Vagina (tissue), 2 donors: ENCODE measurements around the gene IGLON5.
A peak's percentile ranks its signal among the peaks of the same experiment; 100 is the strongest.

Experiments
- POLR2A ChIP-seq, 2 donors: fragments of 450-650 bp; IDR thresholded peaks; one replicate each; pipeline ENCODE4 v1.6.1; 2017; ENCODE audit warnings: antibody characterized with exemption in 2 of 2, mild to moderate bottlenecking in 2 of 2, moderate library complexity in 2 of 2
- TF ChIP-seq, protein P1 (sequence below), 3 experiments: fragments of 450-650 bp in 2 of 3; fragments of 200-600 bp in 1 of 3; sonication (generic) in 1 of 3; IDR thresholded peaks; one replicate each; pipeline ENCODE4 v1.5.1; 2017 to 2019; ENCODE audit warnings: antibody characterized with exemption in 3 of 3, mild to moderate bottlenecking in 2 of 3, moderate library complexity in 2 of 3

DNA sequence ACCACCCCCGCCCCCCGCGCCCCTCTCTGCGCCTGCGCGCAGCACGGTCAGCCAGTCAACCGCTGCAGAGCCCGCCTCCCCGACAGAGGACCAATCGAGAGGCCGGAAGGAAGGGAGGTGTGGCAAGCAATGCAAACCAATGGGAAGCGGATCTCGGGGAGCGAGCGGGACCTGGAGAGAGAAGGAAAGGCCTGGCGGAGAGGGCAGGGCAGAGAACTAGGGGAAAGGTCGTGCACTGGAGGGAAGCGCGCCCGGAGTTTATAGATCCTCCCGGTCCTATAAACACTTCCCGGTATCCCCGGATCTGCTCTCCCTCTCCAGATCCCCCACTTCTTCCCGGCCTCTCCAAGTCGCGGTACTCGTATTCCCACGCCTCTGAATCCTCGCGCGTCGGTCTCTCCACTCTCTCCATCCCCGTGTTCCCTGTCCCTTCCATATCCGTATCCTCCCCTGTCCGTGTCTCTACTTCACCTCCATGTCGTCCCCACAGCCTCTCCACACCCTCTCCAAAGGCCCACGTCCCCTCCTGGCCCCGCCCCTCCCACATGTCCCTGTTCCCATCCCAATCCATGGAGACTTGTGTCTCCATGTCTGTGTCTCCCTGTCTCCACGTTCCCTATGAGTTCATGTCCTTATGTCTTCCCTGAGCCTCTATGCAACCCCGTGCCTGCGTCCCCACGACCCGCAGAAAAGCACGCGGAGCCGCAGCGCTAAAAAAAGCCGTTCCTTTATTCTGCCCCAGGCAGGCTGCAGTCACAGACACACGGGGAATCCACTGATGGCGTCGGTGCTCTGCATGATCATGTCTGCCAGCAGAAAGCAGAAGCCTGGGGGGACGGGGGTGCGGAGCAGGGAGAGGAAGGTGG lies 55.2 kb downstream of the IGLON5 start:
- peak; percentile 44 to 94 for TF ChIP-seq POLR2A (IDR thresholded peaks at IDR 0.05)
- TF ChIP-seq, protein P1, sequence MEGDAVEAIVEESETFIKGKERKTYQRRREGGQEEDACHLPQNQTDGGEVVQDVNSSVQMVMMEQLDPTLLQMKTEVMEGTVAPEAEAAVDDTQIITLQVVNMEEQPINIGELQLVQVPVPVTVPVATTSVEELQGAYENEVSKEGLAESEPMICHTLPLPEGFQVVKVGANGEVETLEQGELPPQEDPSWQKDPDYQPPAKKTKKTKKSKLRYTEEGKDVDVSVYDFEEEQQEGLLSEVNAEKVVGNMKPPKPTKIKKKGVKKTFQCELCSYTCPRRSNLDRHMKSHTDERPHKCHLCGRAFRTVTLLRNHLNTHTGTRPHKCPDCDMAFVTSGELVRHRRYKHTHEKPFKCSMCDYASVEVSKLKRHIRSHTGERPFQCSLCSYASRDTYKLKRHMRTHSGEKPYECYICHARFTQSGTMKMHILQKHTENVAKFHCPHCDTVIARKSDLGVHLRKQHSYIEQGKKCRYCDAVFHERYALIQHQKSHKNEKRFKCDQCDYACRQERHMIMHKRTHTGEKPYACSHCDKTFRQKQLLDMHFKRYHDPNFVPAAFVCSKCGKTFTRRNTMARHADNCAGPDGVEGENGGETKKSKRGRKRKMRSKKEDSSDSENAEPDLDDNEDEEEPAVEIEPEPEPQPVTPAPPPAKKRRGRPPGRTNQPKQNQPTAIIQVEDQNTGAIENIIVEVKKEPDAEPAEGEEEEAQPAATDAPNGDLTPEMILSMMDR (IDR thresholded peaks at IDR 0.05), result no peak
